ENCODE results near the gene DPT. TPM values are rescaled to one million over a fixed set of nuclear protein-coding genes. Genes with fewer than 3 reads are reported as not detected.

DPT gene
- total and polyA plus RNA-seq, 2 donors (not counting 3 experiments of a cell fraction or from before 2014, with no cell fraction given): not detected

DNA sequence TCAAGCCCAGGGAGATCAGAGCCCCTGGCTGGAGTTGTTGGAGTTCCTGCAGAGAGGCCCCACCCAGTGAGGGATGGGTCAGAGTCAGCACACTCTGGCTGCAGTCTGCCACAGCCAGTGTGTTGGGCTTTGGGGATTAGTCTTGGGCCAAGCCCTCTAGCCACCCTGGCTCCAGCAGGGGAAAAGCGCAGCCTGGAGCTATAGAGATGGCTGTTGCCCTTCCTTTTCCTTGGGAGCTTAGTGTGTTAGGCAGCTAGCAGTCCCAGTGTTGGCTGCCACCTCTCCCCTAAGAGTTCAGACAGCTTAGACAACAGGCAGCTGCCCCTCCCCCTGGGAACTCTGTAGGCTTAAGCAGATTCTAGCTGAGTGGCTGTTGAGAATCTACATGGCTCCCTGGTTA lies 45.1 kb downstream of the DPT start:
- BruUV-seq (replicated peaks): no TSS peak
- no peak for DNase-seq (ENCODE audit: low read depth, low spot score)
- intact Hi-C loops (cut with micrococcal nuclease): no loop called here
- H2AFZ ChIP-seq (ENCODE audit: low read depth, low read length): no peak overlapping the region
- no peaks in the 10 kb centered on the region for H3K79me2 ChIP-seq (ENCODE audit: control insufficient read depth, insufficient read depth, low read length)
- H3K27ac ChIP-seq (ENCODE audit: insufficient read depth, low read depth, low read length): no peak overlapping the region
- H3K27me3 ChIP-seq (ENCODE audit: control insufficient read depth in 2 of 2, insufficient read depth in 2 of 2, low read length in 2 of 2): no peaks in the 10 kb centered on the region
- dilution Hi-C loops (cut with MboI; ENCODE audit: extremely low pct_ligation_motif_present, low sequenced_read_pairs): no loop called here
- H3K4me2 ChIP-seq (ENCODE audit: insufficient read depth, low read length): no peak overlapping the region
- no peak for FAIRE-seq
- CTCF ChIA-PET: no interaction called here
- H3K4me3 ChIP-seq (replicated peaks in 1 of 3; ENCODE audit: insufficient read depth in 1 of 3, low read depth in 1 of 3, low read length in 3 of 3): no peak overlapping the region
- no peak overlapping the region for H3K9ac ChIP-seq (replicated peaks; ENCODE audit: extremely low read depth, insufficient read depth, low read length)
- H3K4me1 ChIP-seq (ENCODE audit: control insufficient read depth, extremely low read depth, insufficient read depth, low read length): no peaks in the 10 kb centered on the region
- no peaks in the 10 kb centered on the region for H3K36me3 ChIP-seq (ENCODE audit: control insufficient read depth in 2 of 2, extremely low read depth in 1 of 2, insufficient read depth in 2 of 2, low read length in 2 of 2)
- H4K20me1 ChIP-seq (replicated peaks; ENCODE audit: control insufficient read depth, extremely low read depth, insufficient read depth, low read length): no peaks in the 10 kb centered on the region
- no peaks in the 10 kb centered on the region for H3K9me1 ChIP-seq (replicated peaks; ENCODE audit: control insufficient read depth, extremely low read depth, insufficient read depth, low read length)
- no peak for TF ChIP-seq JUN (IDR thresholded peaks at IDR 0.05; ENCODE audit: borderline replicate concordance, insufficient read depth, insufficient read length, low read depth)
- TF ChIP-seq EZH2 (IDR thresholded peaks at IDR 0.05; ENCODE audit: borderline replicate concordance, low read depth, low read length, severe bottlenecking): no peak
- TF ChIP-seq, protein P1, sequence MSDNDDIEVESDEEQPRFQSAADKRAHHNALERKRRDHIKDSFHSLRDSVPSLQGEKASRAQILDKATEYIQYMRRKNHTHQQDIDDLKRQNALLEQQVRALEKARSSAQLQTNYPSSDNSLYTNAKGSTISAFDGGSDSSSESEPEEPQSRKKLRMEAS (IDR thresholded peaks at IDR 0.05; ENCODE audit: insufficient read depth, insufficient read length): no peak
- TF ChIP-seq GATA2 (IDR thresholded peaks at IDR 0.05; ENCODE audit: insufficient read depth, insufficient read length, low read depth, low read length): no peak
- TF ChIP-seq, protein P2, sequence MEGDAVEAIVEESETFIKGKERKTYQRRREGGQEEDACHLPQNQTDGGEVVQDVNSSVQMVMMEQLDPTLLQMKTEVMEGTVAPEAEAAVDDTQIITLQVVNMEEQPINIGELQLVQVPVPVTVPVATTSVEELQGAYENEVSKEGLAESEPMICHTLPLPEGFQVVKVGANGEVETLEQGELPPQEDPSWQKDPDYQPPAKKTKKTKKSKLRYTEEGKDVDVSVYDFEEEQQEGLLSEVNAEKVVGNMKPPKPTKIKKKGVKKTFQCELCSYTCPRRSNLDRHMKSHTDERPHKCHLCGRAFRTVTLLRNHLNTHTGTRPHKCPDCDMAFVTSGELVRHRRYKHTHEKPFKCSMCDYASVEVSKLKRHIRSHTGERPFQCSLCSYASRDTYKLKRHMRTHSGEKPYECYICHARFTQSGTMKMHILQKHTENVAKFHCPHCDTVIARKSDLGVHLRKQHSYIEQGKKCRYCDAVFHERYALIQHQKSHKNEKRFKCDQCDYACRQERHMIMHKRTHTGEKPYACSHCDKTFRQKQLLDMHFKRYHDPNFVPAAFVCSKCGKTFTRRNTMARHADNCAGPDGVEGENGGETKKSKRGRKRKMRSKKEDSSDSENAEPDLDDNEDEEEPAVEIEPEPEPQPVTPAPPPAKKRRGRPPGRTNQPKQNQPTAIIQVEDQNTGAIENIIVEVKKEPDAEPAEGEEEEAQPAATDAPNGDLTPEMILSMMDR (IDR thresholded peaks at IDR 0.05; ENCODE audit: extremely low read depth in 1 of 2, insufficient read depth in 1 of 2, low read depth in 1 of 2, low read length in 2 of 2): no peak
- no peak for TF ChIP-seq FOS (IDR thresholded peaks at IDR 0.05; ENCODE audit: borderline replicate concordance, insufficient read depth, low read length)
- no peak for TF ChIP-seq POLR2AphosphoS5 (IDR thresholded peaks at IDR 0.05; ENCODE audit: insufficient read depth, low read depth, low read length)
- no peak for TF ChIP-seq MYC (IDR thresholded peaks at IDR 0.05; ENCODE audit: low read depth, low read length)
- TF ChIP-seq POLR2A (IDR thresholded peaks at IDR 0.05; ENCODE audit: low read depth, low read length): no peak
- POLR2A ChIA-PET: no interaction called here
- no peaks in the 10 kb centered on the region for H3K9me3 ChIP-seq (replicated peaks; ENCODE audit: control insufficient read depth, insufficient read depth, low read length)
